ENCODE measurements around the gene SOX9.
"Not testable (repeated sequence)": the region's sequence is repeated elsewhere in the genome, so short reads cannot be mapped to it uniquely, and the experiment has no call there.

SOX9 gene

GRCh38 chr17:72111336-72111923 is 9.4 kb upstream of the SOX9 start:
- no peak for DNase-seq (ENCODE audit: low read depth in 2 of 2)

- DNase-seq (ENCODE audit: low read depth in 2 of 2) = not testable (repeated sequence)
Observed at GRCh38 chr17:72111926-72112325, 8.9 kb upstream of the SOX9 start.

GRCh38 chr17:72113751-72114150 is 7.1 kb upstream of the SOX9 start:
- DNase-seq (ENCODE audit: low read depth in 2 of 2) = no peak

- DNase-seq (ENCODE audit: low read depth in 2 of 2) = no peak
Observed at GRCh38 chr17:72115781-72116525, 4.9 kb upstream of the SOX9 start.

- DNase-seq (ENCODE audit: low read depth in 2 of 2) = no peak
Observed at GRCh38 chr17:72116661-72117521, 3.9 kb upstream of the SOX9 start.

GRCh38 chr17:72117535-72118334 is 3.1 kb upstream of the SOX9 start:
- no peak for DNase-seq (ENCODE audit: low read depth in 2 of 2)

GRCh38 chr17:72118335-72119076 is 2.3 kb upstream of the SOX9 start:
- DNase-seq (ENCODE audit: low read depth in 2 of 2) = no peak

- DNase-seq (ENCODE audit: low read depth in 2 of 2) = no peak
Observed at GRCh38 chr17:72119077-72119872, 1.5 kb upstream of the SOX9 start.

GRCh38 chr17:72119873-72120641 is 763 bp upstream of the SOX9 start:
- no peak for DNase-seq (ENCODE audit: low read depth in 2 of 2)

- DNase-seq (ENCODE audit: low read depth in 2 of 2) = no peak
Observed at GRCh38 chr17:72121164-72122009, 567 bp downstream of the SOX9 start.

- no peak for DNase-seq (ENCODE audit: low read depth in 2 of 2)
Observed at GRCh38 chr17:72122010-72122764, 1.4 kb downstream of the SOX9 start.

GRCh38 chr17:72122765-72123529 is 2.1 kb downstream of the SOX9 start:
- DNase-seq (ENCODE audit: low read depth in 2 of 2) = no peak

- no peak for DNase-seq (ENCODE audit: low read depth in 2 of 2)
Observed at GRCh38 chr17:72123530-72124437, 3.0 kb downstream of the SOX9 start.

- no peak for DNase-seq (ENCODE audit: low read depth in 2 of 2)
Observed at GRCh38 chr17:72124438-72124775, 3.6 kb downstream of the SOX9 start.

GRCh38 chr17:72125226-72125651 is 4.4 kb downstream of the SOX9 start:
- no peak for DNase-seq (ENCODE audit: low read depth in 2 of 2)

GRCh38 chr17:72125742-72126141 is 4.9 kb downstream of the SOX9 start:
- no peak for DNase-seq (ENCODE audit: low read depth in 2 of 2)

Measured in activated CD8-positive, alpha-beta memory T cell treated with anti-CD3 and anti-CD28 coated beads for 4 hours (primary cell).